DOHH2 (cell line): ENCODE results near the gene IGSF9B.

ENCODE experiments used
- H3F3A ChIP-seq: fragments of 200-600 bp; sonication (generic), shearing (Covaris generic); 2 replicates; pipeline ENCODE4 v1.6.0; 2016; ENCODE audit warnings: antibody characterized with exemption, mild to moderate bottlenecking; ENCODE audit not compliant: control insufficient read depth, insufficient read depth
- H3K27ac ChIP-seq: fragments of 200-600 bp; sonication (generic); 2 replicates; pipeline ENCODE4 v1.5.1; 2014; ENCODE audit warnings: low read depth, mild to moderate bottlenecking, low read length, moderate library complexity
- H3K27me3 ChIP-seq: fragments of 200-600 bp; sonication (generic); 2 replicates; pipeline ENCODE4 v1.6.1; 2014; ENCODE audit warnings: mild to moderate bottlenecking, low read length, mixed read lengths; ENCODE audit not compliant: control insufficient read depth
- H3K36me3 ChIP-seq: fragments of 200-600 bp; sonication (generic); 2 replicates; pipeline ENCODE4 v1.6.1; 2014; ENCODE audit warnings: mild to moderate bottlenecking, low read length, moderate library complexity, mixed read lengths; ENCODE audit not compliant: control insufficient read depth
- H3K4me1 ChIP-seq: fragments of 200-600 bp; sonication (generic); 2 replicates; pipeline ENCODE4 v1.6.1; 2014; ENCODE audit warnings: mild to moderate bottlenecking, low read length, mixed read lengths; ENCODE audit not compliant: control insufficient read depth
- H3K4me2 ChIP-seq: fragments of 200-600 bp; sonication (generic); 2 replicates; pipeline ENCODE4 v1.6.0; 2014; ENCODE audit warnings: mild to moderate bottlenecking, low read length, moderate library complexity
- H3K4me3 ChIP-seq: fragments of 200-600 bp; sonication (generic); 2 replicates; pipeline ENCODE4 v1.5.1; 2014; ENCODE audit warnings: mild to moderate bottlenecking, low read length, mixed read lengths
- H3K79me2 ChIP-seq: fragments of 200-600 bp; sonication (generic); 2 replicates; pipeline ENCODE4 v1.6.1; 2014; ENCODE audit warnings: mild to moderate bottlenecking, low read length, mixed read lengths; ENCODE audit not compliant: control insufficient read depth
- H3K9me2 ChIP-seq: fragments of 200-600 bp; sonication (generic); replicated peaks from 2 replicates; pipeline ENCODE4 v1.6.1; 2014; ENCODE audit warnings: mild to moderate bottlenecking, low read length, mixed read lengths; ENCODE audit not compliant: control insufficient read depth
- H3K9me3 ChIP-seq: fragments of 200-600 bp; sonication (generic); 2 replicates; pipeline ENCODE4 v1.6.1; 2014; ENCODE audit warnings: antibody characterized with exemption, low read length, mixed read lengths; ENCODE audit not compliant: control insufficient read depth, insufficient read depth
- H4K20me1 ChIP-seq: fragments of 200-600 bp; sonication (generic); 2 replicates; pipeline ENCODE4 v1.6.0; 2014; ENCODE audit warnings: low read depth, mild to moderate bottlenecking, antibody characterized with exemption, low read length, moderate library complexity; ENCODE audit not compliant: control insufficient read depth, insufficient read depth
- CTCF ChIP-seq: fragments of 200-600 bp; sonication (generic); IDR thresholded peaks from one replicate; pipeline ENCODE4 v1.5.1; 2014; ENCODE audit warnings: antibody characterized with exemption, mild to moderate bottlenecking, low read depth, low read length; ENCODE audit not compliant: poor library complexity, severe bottlenecking
- EZH2phosphoT487 ChIP-seq: fragments of 200-600 bp; sonication (generic); IDR thresholded peaks from 2 replicates; pipeline ENCODE4 v1.6.1; 2017; ENCODE audit warnings: borderline replicate concordance, mild to moderate bottlenecking, antibody characterized with exemption, low read length, moderate library complexity, mixed read lengths

IGSF9B gene

GRCh38 chr11:134001596-134001995 is 44.8 kb upstream of the IGSF9B start:
- no peaks in the 10 kb centered on the region for H3K79me2 ChIP-seq
- H3K4me2 ChIP-seq = no peak overlapping the region
- H3K4me1 ChIP-seq = no peaks in the 10 kb centered on the region
- H3K36me3 ChIP-seq = no peaks in the 10 kb centered on the region
- H3K27me3 ChIP-seq = no peaks in the 10 kb centered on the region
- H3K9me2 ChIP-seq = no peaks in the 10 kb centered on the region
- H3K27ac ChIP-seq = no peak overlapping the region
- H3F3A ChIP-seq = no peaks in the 10 kb centered on the region
- H3K4me3 ChIP-seq = no peak overlapping the region
- H4K20me1 ChIP-seq = no peaks in the 10 kb centered on the region
- no peaks in the 10 kb centered on the region for H3K9me3 ChIP-seq
- TF ChIP-seq CTCF = no peak
- no peak for TF ChIP-seq EZH2phosphoT487

- H3K36me3 ChIP-seq = no peaks in the 10 kb centered on the region
- no peaks in the 10 kb centered on the region for H3K9me2 ChIP-seq
- TF ChIP-seq CTCF (no peak), EZH2phosphoT487 (no peak)
- H3K27me3 ChIP-seq = no peaks in the 10 kb centered on the region
- H3F3A ChIP-seq = no peaks in the 10 kb centered on the region
- no peaks in the 10 kb centered on the region for H4K20me1 ChIP-seq
- no peaks in the 10 kb centered on the region for H3K79me2 ChIP-seq
- no peak overlapping the region for H3K4me2 ChIP-seq
- no peaks in the 10 kb centered on the region for H3K9me3 ChIP-seq
- no peaks in the 10 kb centered on the region for H3K4me1 ChIP-seq
- H3K27ac ChIP-seq = no peak overlapping the region
- H3K4me3 ChIP-seq = no peak overlapping the region
Observed at GRCh38 chr11:134001088-134001487, 44.3 kb upstream of the IGSF9B start.

- H3K27me3 ChIP-seq = no peaks in the 10 kb centered on the region
- no peak overlapping the region for H3K4me2 ChIP-seq
- peaks cover 8% of the 10 kb centered on the region for H3K4me1 ChIP-seq
Observed at GRCh38 chr11:133999355-133999754, 42.6 kb upstream of the IGSF9B start.

More at GRCh38 chr11:133999355-133999754, 42.6 kb upstream of the IGSF9B start:
- Histone ChIP-seq H3K9me3 (no peaks in the 10 kb centered on the region), H4K20me1 (no peaks in the 10 kb centered on the region), H3F3A (no peaks in the 10 kb centered on the region), H3K79me2 (no peaks in the 10 kb centered on the region), H3K27ac (no peak overlapping the region), H3K4me3 (no peak overlapping the region), H3K36me3 (no peaks in the 10 kb centered on the region), H3K9me2 (no peaks in the 10 kb centered on the region)
- TF ChIP-seq EZH2phosphoT487 (no peak), CTCF (no peak)
